GM21786 (cell line): ENCODE measurements around the gene TNFAIP8L3.

Experiments
- ATAC-seq: cut with Tn5 transposase; IDR thresholded peaks from one replicate; pipeline ENCODE4 v1.9.1; 2021; ENCODE audit not compliant: unreplicated experiment

TNFAIP8L3 gene

GRCh38 chr15:51007131-51007666 is 87.5 kb downstream of the TNFAIP8L3 start:
- ATAC-seq = no peak
